ENCODE measurements around the gene MMP25.

MMP25 gene, protein sequence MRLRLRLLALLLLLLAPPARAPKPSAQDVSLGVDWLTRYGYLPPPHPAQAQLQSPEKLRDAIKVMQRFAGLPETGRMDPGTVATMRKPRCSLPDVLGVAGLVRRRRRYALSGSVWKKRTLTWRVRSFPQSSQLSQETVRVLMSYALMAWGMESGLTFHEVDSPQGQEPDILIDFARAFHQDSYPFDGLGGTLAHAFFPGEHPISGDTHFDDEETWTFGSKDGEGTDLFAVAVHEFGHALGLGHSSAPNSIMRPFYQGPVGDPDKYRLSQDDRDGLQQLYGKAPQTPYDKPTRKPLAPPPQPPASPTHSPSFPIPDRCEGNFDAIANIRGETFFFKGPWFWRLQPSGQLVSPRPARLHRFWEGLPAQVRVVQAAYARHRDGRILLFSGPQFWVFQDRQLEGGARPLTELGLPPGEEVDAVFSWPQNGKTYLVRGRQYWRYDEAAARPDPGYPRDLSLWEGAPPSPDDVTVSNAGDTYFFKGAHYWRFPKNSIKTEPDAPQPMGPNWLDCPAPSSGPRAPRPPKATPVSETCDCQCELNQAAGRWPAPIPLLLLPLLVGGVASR

DNA sequence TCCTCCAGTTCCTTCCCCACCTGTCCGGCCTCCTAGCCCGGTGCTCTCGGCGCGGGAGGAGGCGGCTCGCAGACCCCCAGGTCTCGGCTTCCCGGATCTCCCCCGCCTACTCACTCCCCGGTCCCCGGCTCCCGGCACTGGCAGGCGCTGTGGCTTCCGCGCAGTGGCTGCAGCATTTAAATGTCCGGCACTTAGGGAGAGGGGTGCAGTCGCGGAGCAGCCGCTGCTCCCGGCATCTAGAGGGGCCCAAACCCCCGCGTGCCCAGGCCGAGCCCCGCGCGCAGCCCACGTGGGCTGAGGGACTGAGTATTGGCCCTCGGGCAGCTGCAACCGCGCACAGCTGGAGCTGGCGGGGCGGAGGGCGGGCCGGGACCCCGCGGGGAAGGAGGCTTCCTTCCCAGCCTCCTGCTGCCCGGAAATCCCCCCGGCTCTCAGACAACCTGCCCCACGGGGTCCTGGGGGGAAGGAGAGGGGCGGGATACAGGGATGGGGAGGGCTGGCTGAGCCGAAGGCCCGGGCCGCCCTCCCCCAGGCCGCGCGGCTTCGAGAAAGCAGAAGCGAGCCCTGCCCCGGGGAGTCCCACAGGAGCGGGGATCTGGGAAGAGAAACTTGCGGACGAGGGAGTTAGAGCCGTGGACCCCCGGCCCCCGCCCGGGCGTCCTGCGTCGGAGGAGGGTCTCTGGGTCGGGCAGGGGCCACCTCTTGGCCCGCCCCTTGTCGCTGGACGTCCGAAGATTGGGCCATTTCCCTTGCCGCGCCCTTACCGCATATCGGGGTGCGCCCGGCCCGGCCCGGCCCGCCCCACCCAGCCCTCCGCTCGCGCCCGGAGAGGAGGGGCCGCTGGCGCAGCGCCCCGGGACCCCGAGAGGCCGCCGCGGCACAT, at the start of gene MMP25:
MMP25 (plus strand) TSS at position 804 of the 883 bp plus-strand sequence. CDS start 357 bp downstream, outside the sequence.
- DNase-seq, result peak in 1 of 56 donors; percentile 16

DNA sequence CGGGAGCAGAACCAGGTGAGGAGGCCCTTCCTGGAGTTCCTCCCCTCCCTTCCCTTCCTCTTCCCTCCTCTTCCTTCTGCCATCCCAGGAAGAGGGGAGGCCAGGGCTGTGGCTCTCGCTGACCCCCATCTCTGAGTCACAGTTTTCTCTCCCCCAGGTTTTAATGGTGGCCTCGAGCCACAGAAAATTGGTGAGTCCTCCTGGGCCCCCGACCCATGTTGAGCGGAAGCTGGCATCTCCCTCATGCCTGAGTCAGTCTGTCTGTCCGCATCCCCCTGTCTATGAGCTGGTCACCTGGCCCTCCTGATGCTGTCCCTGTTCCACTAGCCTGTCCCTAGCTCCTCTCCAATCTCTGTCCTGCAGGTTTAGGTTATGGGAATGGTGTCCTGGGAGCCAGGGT, 46.4 kb upstream of the MMP25 start:
- no peak for DNase-seq

DNA sequence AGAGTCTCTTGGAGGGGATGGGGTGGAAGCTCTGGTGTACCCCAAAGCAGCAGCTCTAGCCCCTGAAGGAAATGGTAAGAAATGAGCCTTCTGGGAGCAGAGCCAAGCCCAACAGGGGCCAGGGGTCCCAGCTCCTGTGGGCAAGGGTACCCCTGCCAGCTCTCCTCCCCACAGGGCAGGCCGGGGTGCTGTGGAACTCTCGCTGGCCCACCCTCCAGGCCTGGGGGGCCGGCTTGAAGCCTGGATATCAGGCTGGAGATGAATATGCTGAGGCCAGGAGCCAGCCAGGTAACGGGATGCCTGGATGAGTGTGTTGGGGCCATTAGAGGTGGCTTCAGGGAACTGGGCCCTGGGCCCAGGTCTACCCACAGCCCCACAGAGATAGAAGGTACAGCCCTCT, 45.8 kb upstream of the MMP25 start:
- no peak for DNase-seq

DNA sequence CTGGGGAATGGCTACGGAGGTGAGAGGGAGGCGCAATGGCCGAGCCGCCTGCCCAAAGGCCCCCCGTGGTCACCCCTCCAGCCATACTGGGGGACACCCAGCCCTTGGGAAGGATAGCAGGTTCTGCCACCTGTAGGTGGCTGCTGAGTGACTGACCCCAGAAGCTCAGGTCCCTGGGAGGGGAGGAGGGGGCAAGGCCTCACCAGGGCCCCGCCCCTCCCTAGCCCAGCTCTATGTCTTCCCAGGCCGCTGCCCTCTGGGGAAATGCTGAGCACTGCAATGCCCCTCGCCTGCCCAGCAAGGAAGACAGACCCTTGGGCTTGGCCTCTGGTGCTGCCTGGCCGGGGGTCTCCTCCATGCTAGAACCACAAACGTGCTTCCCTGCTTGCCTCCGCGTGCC, 45.0 kb upstream of the MMP25 start:
- DNase-seq, result no peak

DNA sequence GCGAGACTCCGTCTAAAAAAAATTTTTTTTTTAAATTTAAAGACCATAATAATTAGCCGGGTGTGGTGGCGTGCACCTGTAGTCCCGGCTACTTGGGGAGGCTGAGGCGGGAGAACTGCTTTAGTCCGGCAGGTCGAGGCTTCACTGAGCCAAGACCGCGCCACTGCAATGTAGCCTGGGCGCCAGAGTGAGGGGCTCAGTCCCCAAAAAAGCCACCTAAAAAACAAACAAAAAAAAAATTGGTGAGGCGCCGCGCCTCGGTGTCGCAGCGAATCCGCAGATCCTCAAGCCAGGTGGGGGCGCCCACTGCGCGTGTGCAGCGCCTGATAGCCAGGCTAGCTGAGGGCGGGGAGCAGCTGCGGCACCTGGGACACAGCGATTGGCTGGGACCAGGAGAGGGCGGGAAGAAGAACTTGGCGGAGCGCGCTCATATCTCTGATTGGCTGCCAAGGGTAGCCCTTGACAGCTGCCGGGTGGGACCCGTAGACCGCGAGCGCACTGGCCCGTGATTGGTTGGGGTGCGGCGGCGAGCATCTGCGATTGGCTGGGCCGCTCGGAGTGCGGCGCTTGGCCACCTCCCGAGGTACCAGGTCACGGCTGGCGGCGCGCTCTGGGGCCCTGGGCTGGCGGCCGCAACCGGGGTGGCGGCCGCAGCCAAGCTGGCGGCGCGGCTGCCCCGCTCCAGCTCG, 42.6 kb upstream of the MMP25 start:
- peak; percentile 63 to 99 (median 96) for DNase-seq

DNA sequence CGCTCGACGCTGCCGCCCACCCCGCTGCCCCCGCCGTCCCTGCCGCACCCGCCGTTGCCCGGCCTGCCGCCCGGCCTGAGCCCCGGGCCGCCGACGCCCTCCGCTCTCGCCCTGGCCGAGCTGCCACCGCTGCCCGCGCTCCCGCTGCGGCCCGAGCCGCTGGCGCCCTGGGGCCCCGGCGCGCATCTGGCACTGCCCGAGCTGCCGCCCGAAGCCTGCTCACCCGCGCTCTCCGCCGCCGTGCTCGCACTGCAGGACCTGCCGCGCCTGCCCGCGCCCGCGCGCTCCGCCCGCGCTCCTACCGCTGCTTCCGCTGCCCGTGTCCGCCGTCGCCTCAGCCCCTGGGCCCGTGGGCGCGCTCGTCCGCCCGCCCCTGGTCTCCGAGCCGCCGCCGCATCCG, 42.0 kb upstream of the MMP25 start:
- DNase-seq, result peak in 1 of 56 donors; percentile 33

DNA sequence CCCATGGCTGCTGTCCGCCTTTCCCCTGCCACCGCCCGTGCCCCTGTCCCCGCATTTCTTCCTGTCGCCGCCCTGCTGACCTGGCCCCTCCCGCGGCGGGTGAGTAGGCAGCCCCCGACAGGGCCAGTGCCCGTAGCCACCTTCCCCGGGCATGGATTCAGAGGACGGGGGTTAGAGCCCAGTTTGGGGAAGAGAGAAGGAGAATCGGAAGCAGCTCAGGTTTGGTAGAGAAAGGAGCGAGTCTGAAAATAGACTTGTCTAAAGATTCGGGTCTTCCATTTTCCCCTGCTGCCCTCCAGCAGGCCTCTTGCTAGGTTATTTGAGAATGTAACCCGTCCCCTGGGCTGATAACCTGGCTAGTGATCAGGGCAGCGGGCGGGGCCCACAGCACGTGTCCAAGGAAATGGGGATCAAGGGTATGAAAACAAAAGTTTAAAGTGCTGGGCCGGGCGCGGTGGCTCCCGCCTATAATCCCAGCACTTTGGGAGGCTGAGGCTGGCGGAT, 41.5 kb upstream of the MMP25 start:
- DNase-seq, result no peak

DNA sequence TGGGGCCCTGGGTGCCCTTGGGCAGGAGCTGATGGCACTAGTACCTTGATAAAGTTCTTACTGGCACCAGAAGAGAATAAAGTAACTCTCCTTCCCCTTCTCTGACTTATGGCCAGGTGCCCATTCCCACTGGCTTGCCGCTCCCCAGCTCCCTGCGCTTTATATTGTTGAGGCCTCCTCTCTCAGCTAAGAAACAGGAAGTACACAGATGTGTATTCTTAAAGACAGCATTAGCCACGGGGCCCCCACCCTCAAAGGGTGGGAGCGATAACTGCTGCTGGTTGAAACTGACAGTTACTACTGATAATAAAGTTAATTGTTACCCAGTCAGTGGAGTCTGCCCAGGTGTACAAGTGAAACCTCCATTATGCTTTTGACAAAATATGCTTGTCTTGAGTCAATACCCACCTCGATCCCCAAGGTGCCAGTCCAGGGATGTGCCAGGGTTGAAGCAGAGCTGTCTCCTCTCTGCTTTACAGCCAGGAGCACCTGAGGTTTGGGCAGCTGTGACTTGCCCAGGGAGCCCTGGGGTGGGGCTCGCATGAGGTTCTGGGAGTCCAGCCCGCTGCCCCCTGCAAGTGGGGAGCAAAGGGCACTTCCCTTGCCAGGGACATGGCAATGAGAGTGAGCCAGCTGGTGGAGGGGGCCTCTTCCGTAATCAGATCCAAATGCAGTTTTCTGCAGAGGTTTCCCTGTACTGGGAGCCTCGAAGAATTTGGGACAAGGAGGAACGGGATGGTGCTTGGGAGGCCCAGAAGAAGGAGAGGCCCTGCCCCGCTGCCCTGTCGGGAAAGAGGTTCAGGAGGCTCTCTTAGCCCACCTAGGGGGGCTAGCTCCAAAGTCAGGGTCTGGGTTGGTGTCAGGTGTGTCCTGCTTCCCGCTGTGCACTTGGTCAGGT, 39.1 kb upstream of the MMP25 start:
- no peak for DNase-seq

DNA sequence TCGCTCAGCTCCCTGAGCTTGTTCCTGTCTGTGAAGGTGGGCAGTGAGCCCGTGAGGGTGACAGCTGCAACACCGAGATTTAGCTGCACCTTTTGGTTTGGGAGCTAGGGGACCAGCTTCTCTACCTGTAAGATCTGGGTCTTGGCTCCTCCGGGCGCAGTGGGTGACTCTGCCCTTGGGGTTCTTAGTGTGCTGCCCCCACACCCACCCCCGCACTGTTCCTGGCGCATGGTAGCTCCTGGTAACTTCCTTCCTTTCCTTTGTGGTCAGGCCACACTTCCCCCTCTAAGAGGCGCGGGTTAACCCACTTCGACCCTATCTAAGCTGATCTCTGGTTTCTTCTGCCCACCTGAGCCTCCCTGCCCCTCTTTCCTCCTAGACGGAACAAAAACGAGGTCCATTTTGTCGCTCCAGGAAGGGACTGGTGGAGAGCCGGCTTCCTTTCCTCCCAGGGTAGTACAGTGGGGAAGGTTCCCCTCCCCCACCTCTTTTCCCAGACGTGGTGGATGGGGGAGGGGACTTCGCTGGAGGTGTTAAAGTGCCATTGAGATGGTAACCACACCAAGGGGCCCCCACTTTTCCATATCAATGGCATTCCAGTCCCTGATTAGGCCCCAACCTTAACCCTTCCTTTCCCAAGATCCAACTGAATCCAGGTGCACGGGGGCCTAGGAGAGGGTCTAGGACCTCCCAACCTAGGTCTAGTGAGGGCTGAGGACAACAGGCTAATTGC, 38.2 kb upstream of the MMP25 start:
- peak in 8 of 56 donors; percentile 2 to 29 (median 12) for DNase-seq

DNA sequence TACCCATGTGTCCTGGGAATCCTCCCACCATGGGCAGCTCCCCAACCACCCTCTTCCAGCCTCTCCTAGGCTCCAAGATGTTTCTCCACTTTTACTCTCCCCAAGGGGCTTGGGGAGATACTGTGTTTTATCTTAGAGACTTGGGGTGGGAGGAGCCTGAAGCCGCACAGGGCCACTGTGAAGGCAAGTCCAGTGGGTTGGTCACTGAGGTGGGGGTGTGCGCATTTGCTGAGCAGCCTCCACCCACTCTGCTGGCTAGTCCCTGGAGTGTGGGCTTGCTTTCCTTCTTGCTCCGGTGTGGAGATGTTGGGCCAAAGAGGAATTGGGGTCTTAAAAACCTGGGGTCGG, 37.7 kb upstream of the MMP25 start:
- DNase-seq, result no peak

DNA sequence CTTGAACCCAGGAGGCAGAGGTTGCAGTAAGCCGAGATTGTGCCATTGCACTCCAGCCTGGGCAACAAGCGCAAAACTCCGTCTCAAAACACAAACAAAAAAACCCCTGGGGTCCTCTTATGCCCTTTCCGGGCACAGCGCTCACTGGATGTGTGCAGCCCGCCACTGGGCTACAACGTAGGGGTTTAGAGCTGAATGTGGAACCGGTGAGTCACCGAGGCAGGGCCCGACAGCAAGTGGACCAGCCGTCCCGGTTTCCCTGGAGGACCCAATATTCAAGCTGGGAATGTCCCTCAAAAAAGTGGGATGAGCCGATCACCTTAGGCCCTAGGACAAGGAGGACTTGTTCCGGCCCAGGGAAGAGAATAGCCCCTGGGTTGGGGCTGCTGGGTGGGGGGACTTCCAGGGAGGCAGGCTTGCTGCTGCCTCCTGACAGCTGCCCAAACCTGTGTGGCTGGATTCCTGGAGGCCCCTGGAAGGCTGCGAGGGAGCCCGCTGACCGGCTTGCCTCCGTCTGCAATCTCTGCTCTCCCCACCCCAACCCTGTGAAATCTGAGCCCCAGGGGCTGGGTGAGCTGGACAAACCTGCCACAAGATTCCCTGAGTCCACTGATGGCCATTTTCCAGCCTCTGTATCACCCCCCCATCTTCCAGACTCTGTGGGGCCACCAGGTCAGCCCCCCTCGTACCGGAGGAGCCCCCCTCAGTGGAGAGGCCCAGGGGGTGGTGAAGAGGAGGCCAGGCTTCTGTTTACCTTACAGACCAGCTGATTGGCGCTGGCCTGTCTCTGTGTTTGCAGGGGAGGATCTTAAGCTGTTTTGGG, 36.6 kb upstream of the MMP25 start:
- no peak for DNase-seq

DNA sequence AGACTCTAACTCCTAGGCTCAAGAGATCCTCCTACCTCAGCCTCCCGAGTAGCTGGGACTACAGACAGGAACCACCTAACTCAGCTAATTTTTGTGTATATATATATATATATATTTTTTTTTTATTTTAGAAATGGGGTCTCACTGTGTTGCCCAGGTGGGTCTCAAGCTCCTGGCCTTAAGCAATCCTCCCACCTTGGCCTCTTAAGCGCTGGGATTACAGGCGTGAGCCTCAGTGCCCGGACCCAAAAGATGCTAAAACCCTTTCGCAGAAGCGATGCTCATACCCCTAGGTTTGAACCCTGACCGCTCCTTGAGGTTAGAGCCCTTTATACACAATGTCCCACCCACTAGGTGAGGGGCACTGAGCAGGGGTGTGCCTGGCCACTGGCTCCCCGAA, 35.9 kb upstream of the MMP25 start:
- no peak for DNase-seq

DNA sequence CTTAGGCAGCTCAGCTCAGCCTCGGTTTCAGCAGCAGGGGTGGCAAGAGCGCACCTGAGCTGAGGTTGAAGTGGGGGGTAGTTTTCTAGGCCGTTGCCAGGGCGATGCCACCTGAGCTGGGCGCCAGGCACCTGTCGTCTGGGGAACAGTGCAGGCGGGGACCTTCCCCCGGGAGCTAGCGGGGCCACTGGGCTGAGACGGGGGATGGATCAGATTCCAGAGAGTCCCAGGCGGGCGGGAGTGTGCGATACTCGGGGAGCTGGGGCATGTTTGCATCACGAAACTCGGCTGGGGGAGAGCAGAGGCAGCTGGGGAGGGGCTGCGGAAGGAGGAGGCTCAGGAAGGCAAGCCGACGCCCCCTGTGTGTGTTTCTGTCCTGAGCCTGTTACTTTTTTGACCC, 34.1 kb upstream of the MMP25 start:
- DNase-seq, result no peak

DNA sequence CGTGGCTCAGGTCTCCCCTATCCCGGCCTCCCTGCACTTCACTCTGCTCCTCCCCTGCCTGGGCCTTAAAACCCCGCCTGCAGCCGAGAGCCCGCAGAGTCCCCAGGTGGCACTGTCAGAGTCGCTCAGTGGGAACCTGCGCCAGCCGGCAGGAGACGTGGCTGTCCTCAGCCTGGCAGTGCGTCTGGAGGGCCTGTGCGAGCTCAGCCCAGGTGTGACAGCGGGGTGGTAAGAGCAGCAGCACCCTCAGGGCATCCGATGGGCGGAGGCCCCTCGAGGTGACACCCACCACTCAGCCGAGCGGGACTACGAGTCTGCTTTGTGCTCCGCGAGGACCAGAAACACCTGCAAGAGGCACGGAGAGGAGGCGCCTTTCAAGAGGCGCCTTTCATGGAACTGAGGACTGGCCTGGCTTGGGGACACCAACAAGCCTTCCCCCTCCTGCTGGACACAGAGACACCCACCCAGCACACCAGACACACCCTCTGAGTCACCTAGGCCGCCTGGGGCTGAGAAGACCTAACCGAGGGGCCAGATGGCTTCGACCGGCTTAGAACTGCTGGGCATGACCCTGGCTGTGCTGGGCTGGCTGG, 33.4 kb upstream of the MMP25 start, which contains the start of gene CLDN9:
CLDN9 (plus strand) TSS at position 96 of the 593 bp plus-strand sequence; CDS start at position 536, 440 bp downstream.
- DNase-seq, result no peak

DNA sequence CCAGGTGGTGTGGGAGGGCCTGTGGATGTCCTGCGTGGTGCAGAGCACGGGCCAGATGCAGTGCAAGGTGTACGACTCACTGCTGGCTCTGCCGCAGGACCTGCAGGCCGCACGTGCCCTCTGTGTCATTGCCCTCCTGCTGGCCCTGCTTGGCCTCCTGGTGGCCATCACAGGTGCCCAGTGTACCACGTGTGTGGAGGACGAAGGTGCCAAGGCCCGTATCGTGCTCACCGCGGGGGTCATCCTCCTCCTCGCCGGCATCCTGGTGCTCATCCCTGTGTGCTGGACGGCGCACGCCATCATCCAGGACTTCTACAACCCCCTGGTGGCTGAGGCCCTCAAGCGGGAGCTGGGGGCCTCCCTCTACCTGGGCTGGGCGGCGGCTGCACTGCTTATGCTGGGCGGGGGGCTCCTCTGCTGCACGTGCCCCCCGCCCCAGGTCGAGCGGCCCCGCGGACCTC, 32.8 kb upstream of the MMP25 start:
- no peak for DNase-seq

DNA sequence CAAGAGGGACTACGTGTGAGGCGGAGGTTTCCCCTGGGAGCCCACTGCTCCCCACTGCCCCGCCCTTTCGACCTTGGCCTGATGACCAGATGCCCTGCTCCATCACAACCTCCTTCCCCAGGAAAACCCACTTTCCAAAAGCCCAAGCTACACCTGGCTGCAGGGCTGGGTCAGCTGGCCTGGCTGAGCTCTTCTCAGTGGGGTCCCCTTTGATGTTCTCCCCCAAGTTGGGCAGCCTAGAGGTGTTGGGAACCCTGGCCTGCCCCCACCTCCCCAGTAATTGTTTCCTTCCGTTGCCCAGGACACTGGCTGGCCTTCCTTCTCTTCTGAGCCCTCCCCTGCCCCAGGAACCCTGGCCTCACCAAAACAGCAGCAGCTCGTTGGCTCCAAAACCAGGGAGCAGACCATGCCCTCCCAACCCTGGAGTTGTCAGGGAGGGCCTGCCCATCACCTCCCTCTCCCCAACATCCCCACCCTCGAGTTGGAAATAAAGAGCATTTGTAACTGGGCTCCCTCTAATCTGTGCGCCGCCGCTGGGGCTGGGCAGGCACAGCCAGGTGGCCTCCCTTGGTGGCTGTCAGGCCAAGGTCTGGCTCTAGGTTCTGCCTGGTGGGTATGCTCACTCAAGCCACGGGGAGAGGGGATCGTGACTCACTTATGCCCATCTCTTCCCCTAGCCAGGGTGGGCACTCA, 32.2 kb upstream of the MMP25 start:
- DNase-seq, result no peak

DNA sequence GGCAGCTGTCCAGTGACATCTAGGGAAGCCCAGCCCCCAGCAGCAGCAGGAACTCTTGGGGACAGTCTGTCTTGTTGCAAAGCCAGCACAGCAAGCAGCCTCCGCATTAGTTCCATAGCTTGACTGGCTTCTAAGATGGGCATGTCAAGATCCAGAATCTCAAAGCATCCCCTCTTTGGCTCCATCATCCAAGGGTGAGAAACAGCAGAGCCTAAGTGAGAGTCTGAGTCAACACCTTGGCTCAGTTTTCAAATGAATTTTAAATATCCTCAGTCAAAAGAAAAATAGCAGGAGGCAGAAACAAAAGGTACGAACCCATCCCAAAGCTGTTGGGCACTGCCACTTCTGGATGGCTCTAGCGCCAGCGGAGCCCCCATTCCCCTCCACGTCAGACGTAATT, 31.4 kb upstream of the MMP25 start:
- no peak for DNase-seq
